ENCODE results near the gene PLEKHG4B.

PLEKHG4B gene

GRCh38 chr5:136901-137300 is 44.9 kb downstream of the PLEKHG4B start:
- Histone ChIP-seq H3K79me2 (no peaks in the 10 kb centered on the region), H3K9ac (no peak overlapping the region), H3K9me3 (ENCODE audit: control insufficient read depth, low read length) (no peaks in the 10 kb centered on the region), H3K4me1 (no peaks in the 10 kb centered on the region), H3K4me2 (ENCODE audit: low read length) (no peak overlapping the region), H3K4me3 (ENCODE audit: low read depth, low read length) (no peak overlapping the region), H3K27me3 (ENCODE audit: control insufficient read depth, insufficient read depth, low read length) (no peaks in the 10 kb centered on the region), H3K27ac (no peak overlapping the region), H2AFZ (no peak overlapping the region), H3K36me3 (ENCODE audit: control insufficient read depth, insufficient read depth, low read length) (no peaks in the 10 kb centered on the region)
- TF ChIP-seq CTCF (IDR thresholded peaks at IDR 0.05) = no peak

- TF ChIP-seq CTCF (IDR thresholded peaks at IDR 0.05) = no peak
- Histone ChIP-seq H3K4me3 (ENCODE audit: low read depth, low read length) (no peak overlapping the region), H2AFZ (no peak overlapping the region), H3K79me2 (no peaks in the 10 kb centered on the region), H3K27me3 (ENCODE audit: control insufficient read depth, insufficient read depth, low read length) (no peaks in the 10 kb centered on the region), H3K9me3 (ENCODE audit: control insufficient read depth, low read length) (no peaks in the 10 kb centered on the region), H3K27ac (no peak overlapping the region), H3K9ac (no peak overlapping the region), H3K36me3 (ENCODE audit: control insufficient read depth, insufficient read depth, low read length) (no peaks in the 10 kb centered on the region), H3K4me2 (ENCODE audit: low read length) (no peak overlapping the region), H3K4me1 (no peaks in the 10 kb centered on the region)
Observed at GRCh38 chr5:137741-138140, 45.8 kb downstream of the PLEKHG4B start.

GRCh38 chr5:138936-139335 is 47.0 kb downstream of the PLEKHG4B start:
- no peak overlapping the region for H3K4me2 ChIP-seq (ENCODE audit: low read length)
- no peaks in the 10 kb centered on the region for H3K9me3 ChIP-seq (ENCODE audit: control insufficient read depth, low read length)
- H3K36me3 ChIP-seq (ENCODE audit: control insufficient read depth, insufficient read depth, low read length) = no peaks in the 10 kb centered on the region
- H3K4me1 ChIP-seq = no peaks in the 10 kb centered on the region
- H3K79me2 ChIP-seq = no peaks in the 10 kb centered on the region
- no peaks in the 10 kb centered on the region for H3K27me3 ChIP-seq (ENCODE audit: control insufficient read depth, insufficient read depth, low read length)
- no peak overlapping the region for H3K9ac ChIP-seq
- no peak overlapping the region for H3K4me3 ChIP-seq (ENCODE audit: low read depth, low read length)
- no peak overlapping the region for H3K27ac ChIP-seq
- TF ChIP-seq CTCF (IDR thresholded peaks at IDR 0.05) = no peak
- no peak overlapping the region for H2AFZ ChIP-seq

GRCh38 chr5:139579-140442 is 47.8 kb downstream of the PLEKHG4B start:
- no peak overlapping the region for H3K4me3 ChIP-seq (ENCODE audit: low read depth, low read length)
- no peaks in the 10 kb centered on the region for H3K4me1 ChIP-seq
- no peak overlapping the region for H2AFZ ChIP-seq
- H3K27me3 ChIP-seq (ENCODE audit: control insufficient read depth, insufficient read depth, low read length) = no peaks in the 10 kb centered on the region
- no peak for TF ChIP-seq CTCF (IDR thresholded peaks at IDR 0.05)
- no peaks in the 10 kb centered on the region for H3K36me3 ChIP-seq (ENCODE audit: control insufficient read depth, insufficient read depth, low read length)
- H3K4me2 ChIP-seq (ENCODE audit: low read length) = no peak overlapping the region
- H3K79me2 ChIP-seq = no peaks in the 10 kb centered on the region
- no peak overlapping the region for H3K9ac ChIP-seq
- H3K9me3 ChIP-seq (ENCODE audit: control insufficient read depth, low read length) = no peaks in the 10 kb centered on the region
- no peak overlapping the region for H3K27ac ChIP-seq

- no peak overlapping the region for H3K27ac ChIP-seq
- no peak overlapping the region for H2AFZ ChIP-seq
- H3K4me2 ChIP-seq (ENCODE audit: low read length) = no peak overlapping the region
- no peaks in the 10 kb centered on the region for H3K4me1 ChIP-seq
- H3K9me3 ChIP-seq (ENCODE audit: control insufficient read depth, low read length) = no peaks in the 10 kb centered on the region
- no peak for TF ChIP-seq CTCF (IDR thresholded peaks at IDR 0.05)
- no peaks in the 10 kb centered on the region for H3K36me3 ChIP-seq (ENCODE audit: control insufficient read depth, insufficient read depth, low read length)
- H3K79me2 ChIP-seq = no peaks in the 10 kb centered on the region
- no peaks in the 10 kb centered on the region for H3K27me3 ChIP-seq (ENCODE audit: control insufficient read depth, insufficient read depth, low read length)
- no peak overlapping the region for H3K4me3 ChIP-seq (ENCODE audit: low read depth, low read length)
- no peak overlapping the region for H3K9ac ChIP-seq
Observed at GRCh38 chr5:140443-140829, 48.5 kb downstream of the PLEKHG4B start.
